ENCODE data around the gene TRAK1.

Gene TRAK1

GRCh38 chr3:42216302-42216701 is 125.1 kb downstream of the TRAK1 start:
- DNase-seq: no peak

GRCh38 chr3:42216931-42217333 is 125.8 kb downstream of the TRAK1 start:
- DNase-seq: no peak

- no peak for DNase-seq
These were observed 129.4 kb downstream of the TRAK1 start for GRCh38 chr3:42220436-42221121.

- DNase-seq: no peak
These were observed 132.0 kb downstream of the TRAK1 start for GRCh38 chr3:42222942-42223693.

GRCh38 chr3:42224178-42224577 is 133.0 kb downstream of the TRAK1 start:
- no peak for DNase-seq

DNA sequence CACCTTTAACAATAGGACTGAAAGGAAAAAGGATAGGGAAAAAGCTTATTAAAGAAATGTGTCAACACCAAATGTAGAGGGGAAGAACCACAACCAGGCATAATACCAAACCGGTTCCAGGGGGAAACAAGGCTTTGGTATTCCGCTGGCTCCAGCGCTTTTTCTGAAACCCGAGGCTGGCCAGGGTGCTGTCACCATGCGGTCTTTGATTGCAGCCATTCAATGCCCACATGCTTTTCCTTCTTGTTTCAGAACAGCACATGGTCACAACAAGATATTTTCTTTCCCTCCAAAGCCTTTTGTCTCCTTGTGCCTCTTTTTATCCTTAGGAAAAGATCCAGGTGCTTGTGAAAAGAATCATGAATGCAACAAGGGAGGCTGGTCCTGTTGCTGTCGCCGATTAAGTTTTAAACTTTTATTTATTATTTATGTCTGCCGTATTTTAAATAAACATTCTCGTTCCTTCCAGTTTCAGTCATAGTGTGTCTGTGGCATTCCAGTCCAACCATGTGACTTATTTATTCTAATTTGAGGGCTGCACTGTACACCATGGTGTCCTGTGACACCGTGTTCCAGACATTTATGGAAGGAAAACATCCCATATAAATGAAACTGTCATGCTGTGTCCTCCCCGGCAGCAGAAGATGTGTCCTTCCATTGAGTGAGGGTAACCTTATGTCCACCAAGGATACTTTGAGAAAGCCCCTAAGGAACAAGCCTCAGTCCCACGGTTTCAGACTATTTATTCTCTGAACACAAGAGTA is 133.7 kb downstream of the TRAK1 start:
- no peak for DNase-seq

GRCh38 chr3:42225486-42226363 is 134.6 kb downstream of the TRAK1 start:
- no peak for DNase-seq

DNA sequence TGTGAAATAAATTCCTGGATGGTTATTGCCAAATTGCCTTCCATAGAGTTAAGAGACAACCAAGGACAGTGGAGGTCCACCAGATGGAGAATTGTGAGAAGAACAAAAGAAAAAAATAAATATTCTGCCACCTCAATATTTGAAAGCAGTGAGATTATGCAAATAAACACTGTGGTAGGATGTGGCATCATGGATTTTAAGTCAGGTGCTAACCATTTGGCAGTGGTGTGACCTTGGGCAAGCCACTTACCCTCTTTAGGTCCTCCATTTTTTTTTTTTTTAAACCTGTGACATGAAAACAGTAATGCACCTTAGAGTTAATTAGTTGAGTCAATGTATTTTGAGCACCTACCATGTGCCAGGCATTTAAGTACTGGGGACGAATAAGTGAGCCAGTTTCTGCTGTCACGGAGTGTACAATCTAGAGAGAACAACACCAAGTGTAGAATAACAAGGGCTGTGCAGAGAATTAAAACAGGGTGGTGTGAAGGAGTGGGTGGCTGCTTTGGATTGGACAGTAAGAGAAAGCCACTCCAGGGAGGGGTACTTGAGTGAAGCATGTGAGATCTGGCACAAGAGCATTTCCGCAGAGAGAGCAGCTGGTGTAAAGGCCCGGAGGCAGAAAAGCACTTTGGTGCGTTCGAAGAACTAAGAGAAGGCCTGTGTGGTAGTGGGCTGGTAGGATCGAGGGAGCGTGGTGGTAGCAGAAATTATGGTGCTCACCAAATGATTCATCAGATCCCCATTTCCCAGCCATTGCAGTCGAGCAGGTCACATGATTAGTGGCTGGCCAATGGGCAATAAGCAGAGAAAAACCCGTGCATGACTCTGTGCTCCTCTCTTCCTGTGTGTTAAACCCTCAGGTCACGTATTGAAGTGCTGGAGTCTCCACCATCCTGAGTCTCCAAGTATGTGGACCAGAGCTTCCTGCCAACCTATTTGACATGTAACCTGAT is 135.6 kb downstream of the TRAK1 start:
- no peak for DNase-seq

- DNase-seq: no peak
These were observed 137.6 kb downstream of the TRAK1 start for GRCh38 chr3:42228796-42229195.

DNA sequence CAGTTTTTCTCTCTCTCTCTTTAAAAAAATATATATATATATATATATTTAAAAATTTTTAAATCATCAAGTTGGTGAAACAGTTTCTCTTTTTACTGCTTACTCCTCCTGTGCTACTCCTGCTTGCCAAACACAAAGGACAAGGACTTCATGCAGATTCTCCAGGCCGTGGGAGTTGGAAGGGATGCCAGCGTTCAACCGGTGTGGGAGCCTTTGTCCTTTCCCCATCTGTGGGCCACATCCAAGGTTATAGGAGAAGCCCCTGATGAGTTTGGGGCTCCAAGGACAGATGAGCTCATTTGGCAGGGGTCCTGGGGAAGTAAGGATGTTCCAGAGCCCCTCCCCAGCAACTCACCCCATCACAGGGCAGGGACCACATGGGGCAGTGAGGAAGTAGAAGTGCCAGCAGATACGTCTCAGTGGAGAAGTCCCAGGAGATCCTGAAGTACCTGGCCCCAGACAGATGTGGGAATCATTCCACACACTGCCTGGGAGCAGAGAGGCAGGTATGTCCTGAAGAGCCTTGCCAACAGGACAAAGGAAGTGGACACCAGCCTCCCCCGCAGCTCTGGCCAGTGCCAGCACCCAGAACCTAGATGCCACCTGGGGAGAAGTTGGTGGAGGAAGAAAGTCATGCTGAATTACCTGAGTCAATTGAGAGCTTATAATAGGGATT is 138.2 kb downstream of the TRAK1 start:
- DNase-seq: no peak

DNA sequence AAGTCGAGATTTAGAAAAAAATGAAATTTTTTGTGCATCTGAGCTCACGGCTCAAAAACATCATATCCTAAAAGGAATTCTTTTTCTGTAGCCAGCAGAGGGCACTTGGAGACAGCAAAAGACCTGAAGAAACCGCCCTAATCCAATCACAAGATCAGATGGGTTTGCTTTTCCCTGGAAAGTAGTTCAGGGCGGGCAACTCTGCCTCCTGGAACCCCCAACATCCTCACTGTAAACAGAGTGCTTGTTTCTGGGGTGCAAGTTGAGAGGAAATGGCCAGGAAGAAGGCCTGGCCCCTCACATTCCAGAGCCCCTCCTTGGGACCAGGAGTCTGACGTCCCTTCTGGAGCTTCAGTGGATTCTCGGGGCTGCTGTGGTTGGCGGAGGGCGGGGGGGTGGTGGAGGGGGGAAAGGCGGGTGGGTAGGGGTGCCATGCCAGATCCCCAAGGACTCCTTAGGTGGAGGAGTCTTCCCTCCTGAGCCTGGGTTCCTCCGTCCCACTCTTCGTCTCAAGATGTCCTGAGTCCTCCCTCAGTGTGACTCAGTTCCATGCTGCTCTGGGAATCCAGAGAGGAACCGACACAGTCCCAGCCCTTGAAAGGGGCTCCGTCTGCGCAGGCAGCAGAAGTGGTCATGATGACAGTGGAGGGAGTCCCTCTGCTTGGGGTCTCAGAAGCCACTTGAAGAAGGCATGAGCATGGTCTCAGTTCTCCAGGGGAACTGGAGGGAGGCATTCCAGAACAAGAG is 139.0 kb downstream of the TRAK1 start:
- DNase-seq: no peak

GRCh38 chr3:42230860-42231259 is 139.7 kb downstream of the TRAK1 start:
- no peak for DNase-seq

GRCh38 chr3:42235532-42235931 is 144.4 kb downstream of the TRAK1 start:
- no peak for DNase-seq

- DNase-seq: no peak
These were observed 145.5 kb downstream of the TRAK1 start for GRCh38 chr3:42236611-42237010.

- DNase-seq: no peak
These were observed 154.9 kb downstream of the TRAK1 start for GRCh38 chr3:42246091-42246490.

- peak; percentile 62 for DNase-seq
These were observed 156.4 kb downstream of the TRAK1 start for GRCh38 chr3:42247576-42248027.

DNA sequence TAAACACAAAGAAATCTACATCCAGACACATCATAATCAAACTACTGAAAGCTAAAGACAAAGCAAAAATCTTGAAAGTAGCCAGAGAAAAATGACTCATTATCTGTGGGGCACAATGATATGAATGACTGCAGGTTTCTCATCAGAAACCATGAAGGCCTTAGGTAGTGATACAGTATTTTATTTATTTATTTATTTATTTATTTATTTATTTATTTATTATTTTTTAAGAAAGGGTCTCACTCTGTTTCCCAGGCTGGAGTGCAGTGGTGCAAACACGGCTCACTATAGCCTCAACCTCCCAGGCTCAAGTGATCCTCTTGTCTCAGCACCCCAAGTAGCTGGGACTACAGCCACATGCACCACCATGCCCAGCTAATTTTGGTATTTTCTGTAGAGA is 159.6 kb downstream of the TRAK1 start:
- no peak for DNase-seq

DNA sequence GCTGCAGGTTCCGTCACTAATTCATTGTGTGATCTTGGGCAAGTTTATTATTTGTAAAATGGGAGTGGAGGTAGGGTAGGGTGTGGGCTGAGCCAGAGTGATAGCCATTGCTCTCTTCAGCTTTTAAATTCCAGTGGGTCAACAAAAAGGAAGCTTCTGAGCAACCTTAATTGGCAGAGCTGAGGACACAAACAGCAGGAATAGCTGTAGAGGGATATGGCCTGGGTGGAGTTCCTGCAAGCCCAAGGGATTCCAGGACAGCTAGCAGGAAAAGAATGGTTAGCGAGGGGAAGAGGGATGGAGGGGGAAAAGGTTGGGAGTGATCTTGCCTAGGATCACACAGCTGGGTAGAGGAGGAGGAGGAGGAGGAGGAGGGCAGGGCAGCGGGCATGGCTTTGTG is 163.4 kb downstream of the TRAK1 start:
- no peak for DNase-seq

GRCh38 chr3:42256135-42256819 is 165.1 kb downstream of the TRAK1 start:
- DNase-seq: no peak

DNA sequence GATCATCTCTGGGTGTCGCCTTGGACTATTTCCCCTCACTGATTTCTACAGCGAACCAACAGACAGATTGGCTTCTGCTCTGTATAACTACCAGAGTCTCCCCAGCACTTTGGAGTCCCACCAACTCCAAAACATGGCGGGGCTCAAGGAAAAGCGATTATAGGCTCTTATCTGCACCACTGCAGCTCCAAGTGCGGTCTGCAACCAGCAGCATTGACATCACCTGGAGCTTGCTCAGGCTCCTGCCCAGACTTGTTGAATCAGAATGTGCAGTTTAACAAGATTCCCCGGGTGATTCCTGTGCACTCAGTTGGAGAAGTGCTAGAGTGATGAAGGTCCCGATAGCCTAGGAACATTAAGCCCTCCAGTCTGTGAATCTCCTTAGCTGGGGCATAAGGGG is 165.8 kb downstream of the TRAK1 start:
- no peak for DNase-seq

Measured in activated naive CD4-positive, alpha-beta T cell treated with anti-CD3 and anti-CD28 coated beads, Interleukin-2, amount 50 U/mL, for 16 hours (primary cell).